Central memory CD4-positive, alpha-beta T cell (primary cell): ENCODE results near the gene MCL1.
"Not testable (repeated sequence)": the region's sequence is repeated elsewhere in the genome, so short reads cannot be mapped to it uniquely, and the experiment has no call there.

ENCODE experiments used
- DNase-seq: peaks from one replicate; pipeline ENCODE4 v3.0.0; 2022
- total RNA-seq, 3 experiments: gene quantifications; one replicate each; lab custom pipeline; 2026; lab: John Stamatoyannopoulos, UW

MCL1 gene
- 507 to 2,453 (median 1,103) reads per million in 3 experiments for total RNA-seq

- peak; percentile 87 for DNase-seq
Observed at GRCh38 chr1:150579110-150579944, at the start of gene MCL1. TSS of gene MCL1 (minus strand) at chr1:150579610. CDS start at chr1:150579530, 80 bp downstream.

- DNase-seq = no peak
Observed at GRCh38 chr1:150628766-150629114, 49.3 kb upstream of the MCL1 start.

- no peak for DNase-seq
Observed at GRCh38 chr1:150627826-150628410, 48.5 kb upstream of the MCL1 start.

- DNase-seq = no peak
Observed at GRCh38 chr1:150626150-150626549, 46.7 kb upstream of the MCL1 start.

GRCh38 chr1:150624546-150624945 lies 45.1 kb upstream of the MCL1 start:
- DNase-seq = not testable (repeated sequence)

GRCh38 chr1:150624134-150624533 lies 44.7 kb upstream of the MCL1 start:
- not testable (repeated sequence) for DNase-seq

- no peak for DNase-seq
Observed at GRCh38 chr1:150622303-150622975, 43.0 kb upstream of the MCL1 start.

- DNase-seq = peak; percentile 63
Observed at GRCh38 chr1:150621497-150622302, 42.3 kb upstream of the MCL1 start.

- no peak for DNase-seq
Observed at GRCh38 chr1:150620919-150621318, 41.5 kb upstream of the MCL1 start.

- DNase-seq = no peak
Observed at GRCh38 chr1:150619576-150620509, 40.4 kb upstream of the MCL1 start.

GRCh38 chr1:150615346-150616201 lies 36.2 kb upstream of the MCL1 start:
- no peak for DNase-seq

GRCh38 chr1:150613061-150613920 lies 33.9 kb upstream of the MCL1 start:
- DNase-seq = peak; percentile 44

- DNase-seq = no peak
Observed at GRCh38 chr1:150612014-150612345, 32.6 kb upstream of the MCL1 start.

- no peak for DNase-seq
Observed at GRCh38 chr1:150610576-150610975, 31.2 kb upstream of the MCL1 start.

GRCh38 chr1:150609732-150610131 lies 30.3 kb upstream of the MCL1 start:
- no peak for DNase-seq

GRCh38 chr1:150606463-150607142 lies 27.2 kb upstream of the MCL1 start:
- no peak for DNase-seq

- not testable (repeated sequence) for DNase-seq
Observed at GRCh38 chr1:150605451-150605731, 26.0 kb upstream of the MCL1 start.

- DNase-seq = no peak
Observed at GRCh38 chr1:150604226-150604588, 24.8 kb upstream of the MCL1 start.

- DNase-seq = no peak
Observed at GRCh38 chr1:150603711-150604110, 24.3 kb upstream of the MCL1 start.

GRCh38 chr1:150602372-150602771 lies 23.0 kb upstream of the MCL1 start:
- not testable (repeated sequence) for DNase-seq
